HG03103 (cell line): ENCODE measurements around the gene MIDN.

Experiments used
- ATAC-seq: cut with Tn5 transposase; IDR thresholded peaks from one replicate; pipeline ENCODE4 v1.9.1; 2021; ENCODE audit warnings: low read depth; ENCODE audit not compliant: unreplicated experiment

MIDN gene

DNA sequence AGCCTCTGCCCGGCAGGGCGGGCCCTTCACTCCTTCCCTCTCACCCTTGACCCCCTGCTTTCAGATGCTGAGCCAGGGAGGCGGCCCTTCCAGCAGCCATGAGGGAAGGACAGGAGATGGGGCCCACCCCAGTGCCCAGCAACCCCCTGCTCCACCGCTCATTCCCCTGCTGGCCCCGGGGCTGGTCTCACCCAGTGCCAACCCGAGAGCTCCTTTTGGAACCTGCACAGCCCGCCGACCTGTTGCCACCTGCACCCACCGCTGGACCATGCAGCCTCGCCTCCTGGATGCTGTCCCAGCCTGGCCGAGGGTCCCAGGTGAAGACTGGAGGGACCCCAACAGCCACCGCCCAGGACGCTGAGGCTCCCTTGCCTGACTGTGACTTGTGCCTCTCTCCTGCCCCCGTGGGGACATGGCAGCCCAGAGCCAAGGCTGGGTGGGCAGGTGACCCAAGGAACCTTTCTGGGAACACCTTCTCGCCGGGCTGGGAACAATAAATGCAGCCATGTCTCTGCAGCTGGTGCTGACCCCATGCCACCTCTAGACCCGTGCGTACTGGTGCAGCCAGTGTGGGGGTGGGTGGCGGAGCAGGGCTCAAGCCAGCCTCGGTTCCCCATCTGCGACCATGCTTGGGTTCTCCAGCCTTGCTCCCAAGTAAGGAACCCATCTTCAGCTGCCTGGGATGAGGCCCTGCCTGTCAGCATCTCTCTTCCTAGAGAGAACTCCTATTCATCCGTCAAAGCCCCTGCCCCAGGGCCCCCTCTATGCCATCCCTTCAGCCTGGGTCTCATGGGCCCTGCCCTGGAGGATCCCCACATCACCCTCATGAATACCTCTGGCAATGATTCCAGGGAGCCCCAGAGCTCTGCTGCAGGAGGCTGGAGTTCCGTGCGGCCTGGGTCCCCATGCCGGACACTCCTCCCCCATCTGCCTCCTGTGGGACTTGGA lies 30.6 kb downstream of the MIDN start:
- ATAC-seq = no peak

DNA sequence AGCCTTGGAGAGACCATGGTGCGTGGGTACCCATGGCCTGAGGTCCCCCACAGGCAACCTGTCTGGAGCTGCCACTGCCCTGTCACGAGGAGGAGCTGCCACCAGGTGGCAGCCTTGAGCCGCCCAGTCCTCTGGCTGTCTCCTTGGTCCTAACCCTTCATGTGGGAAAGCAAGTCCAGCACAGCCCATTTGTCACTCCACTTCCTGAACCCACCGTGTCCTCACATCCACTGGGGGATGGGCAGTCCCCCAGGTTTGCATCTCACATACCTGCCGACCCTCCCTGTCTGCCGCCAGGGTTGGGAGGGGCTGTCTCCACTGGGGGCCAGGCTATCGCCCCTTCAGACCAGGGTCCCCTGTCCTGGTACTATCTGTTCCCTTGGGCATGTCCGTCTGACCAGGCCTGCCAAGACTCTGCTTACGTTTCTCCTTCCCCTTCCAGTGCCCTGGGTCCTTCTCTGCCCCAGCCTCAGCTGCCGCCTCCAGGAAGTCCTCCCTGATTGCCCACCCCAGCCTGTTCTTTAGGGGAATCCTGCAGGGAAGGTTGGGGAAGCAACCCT lies 31.5 kb downstream of the MIDN start:
- ATAC-seq = no peak

DNA sequence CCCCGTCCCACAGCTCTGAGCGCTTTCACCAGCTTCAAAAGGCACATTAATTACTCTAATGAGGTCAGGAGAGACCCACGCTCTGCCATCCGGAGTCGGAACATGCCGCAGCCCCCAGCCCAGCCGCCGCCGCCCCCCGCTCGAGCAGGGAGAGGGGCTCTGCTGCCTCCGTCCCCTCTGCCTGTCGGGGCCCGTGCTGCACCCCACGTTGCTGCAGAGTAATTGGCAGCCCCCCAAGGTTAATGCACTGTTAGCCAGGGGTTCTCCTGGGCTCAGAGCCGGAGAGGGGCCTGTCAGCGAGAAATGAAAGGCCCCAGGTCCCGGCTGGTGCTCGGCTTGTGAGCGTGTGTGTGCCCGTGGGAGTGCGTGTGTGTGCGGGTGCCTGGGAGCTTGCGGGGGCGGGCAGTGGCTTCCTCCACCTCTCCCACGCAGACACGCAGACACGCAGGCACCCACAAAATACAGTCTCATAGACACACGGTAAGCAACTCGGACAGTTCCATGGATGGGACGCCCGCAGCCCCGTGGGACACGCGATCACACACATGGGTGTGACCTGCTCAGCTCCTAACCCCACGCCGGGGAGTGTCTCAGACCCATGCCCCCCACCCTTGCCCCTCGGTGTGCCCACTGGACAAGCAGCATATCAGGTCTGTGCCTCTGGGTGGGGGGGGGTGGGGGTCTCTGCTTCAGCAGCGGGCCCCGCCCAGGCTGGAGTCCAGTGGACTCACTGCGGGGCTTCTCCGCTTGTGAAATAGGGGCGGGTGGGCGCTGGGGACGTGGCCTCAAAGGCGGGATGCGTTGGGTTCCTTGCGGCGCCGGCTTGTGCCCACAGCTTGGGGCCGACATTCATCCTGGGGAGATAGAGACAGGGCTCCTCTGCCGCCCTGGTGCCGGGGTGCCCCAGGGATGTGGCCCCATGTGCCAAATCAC lies 32.5 kb downstream of the MIDN start:
- no peak for ATAC-seq

DNA sequence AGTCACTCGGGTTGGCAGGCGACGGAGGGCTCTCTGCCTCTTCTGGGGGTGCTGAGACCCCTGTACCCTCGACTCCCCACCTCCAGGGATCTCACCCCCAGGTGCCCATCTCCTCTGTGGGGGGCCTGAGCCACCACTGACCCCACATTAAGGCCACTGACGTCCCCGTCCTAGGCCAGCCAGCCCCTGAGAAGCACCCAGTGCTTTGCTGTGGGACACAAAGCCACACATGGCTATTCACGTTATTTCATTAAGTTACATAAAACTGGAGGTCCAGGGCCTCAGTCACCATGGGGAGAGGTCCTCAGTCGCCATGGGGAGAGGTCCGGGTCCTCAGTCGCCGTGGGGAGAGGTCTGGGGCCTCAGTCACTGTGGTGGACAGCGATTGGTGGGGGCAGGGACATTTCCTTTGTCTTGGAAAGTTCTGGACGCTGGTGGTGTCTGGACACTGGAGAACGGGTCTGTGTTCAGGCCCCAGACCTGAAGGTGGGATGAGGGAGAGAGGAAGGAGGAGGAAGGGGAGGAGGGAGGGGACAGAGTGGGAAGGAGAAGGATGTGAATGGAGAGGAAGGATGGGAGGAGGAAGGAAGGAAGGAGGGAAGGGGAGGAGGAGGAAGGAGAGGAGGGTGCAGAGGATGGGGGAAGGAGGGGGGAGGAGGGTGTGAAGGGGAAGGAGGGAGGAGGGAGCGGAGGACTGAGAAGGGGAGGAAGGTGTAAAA lies 33.3 kb downstream of the MIDN start:
- ATAC-seq = no peak

DNA sequence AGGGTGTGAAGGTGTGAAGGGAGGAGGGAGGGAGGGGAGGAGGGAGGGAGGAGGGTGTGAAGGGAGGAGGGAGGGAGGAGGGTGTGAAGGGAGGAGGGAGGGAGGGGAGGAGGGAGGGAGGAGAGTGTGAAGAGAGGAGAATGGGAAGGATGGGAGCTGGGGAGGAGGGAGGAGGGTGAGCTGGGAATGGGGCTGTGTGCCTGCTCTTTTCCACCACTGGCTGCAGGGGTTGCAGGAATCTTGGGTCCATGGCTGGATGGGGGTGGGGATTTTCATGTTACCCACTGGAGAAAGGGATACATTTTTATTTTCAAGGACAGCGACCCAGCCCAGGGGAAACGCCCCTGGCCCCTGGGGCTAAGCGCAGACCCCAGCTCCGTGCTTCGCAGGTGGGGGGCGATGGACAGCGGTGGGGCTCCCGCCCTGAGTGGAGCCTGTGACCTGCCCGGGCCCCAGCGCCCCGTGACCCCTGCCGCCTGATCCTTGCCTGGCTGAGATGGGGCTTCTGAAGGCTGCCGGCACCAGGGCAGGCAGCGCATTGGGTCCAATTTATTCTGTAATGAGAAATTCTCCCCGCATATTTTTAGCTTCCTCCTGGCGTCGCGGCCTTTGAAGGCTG lies 34.3 kb downstream of the MIDN start:
- no peak for ATAC-seq

DNA sequence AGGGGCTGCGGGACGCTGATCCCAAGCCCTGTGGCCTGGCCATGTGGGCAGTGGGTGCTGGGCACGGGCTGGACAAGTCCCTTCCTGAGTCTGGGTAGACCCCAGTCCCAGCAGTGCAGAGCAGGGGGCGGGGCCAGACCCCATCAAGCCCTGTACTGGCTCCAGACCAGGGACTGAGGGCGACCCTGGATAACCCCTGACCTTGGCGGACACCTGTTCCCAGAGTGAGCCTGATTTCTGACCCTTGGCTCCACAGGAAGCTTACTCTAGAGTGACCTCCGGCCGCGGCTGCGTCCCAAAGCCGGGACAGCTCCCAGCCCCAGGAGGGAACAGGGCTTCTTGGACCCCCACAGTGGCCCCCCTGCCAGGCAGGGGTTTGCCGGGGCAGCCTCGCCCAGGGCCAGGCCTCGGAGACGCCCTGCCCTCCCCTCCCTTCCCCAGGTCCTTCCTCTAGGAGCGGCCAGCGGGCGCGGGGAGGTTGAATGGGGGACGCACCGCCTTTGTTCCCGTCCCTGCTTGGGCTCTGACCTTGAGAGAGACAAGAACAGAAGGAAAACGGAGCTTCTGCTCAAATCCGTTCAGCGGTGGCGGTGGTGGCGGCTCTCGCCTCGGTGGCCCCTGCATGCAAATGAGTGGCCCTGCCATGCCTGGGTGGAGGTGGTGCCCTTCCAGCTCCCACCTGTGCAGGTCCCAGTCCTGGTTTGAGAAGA lies 35.0 kb downstream of the MIDN start:
- no peak for ATAC-seq

DNA sequence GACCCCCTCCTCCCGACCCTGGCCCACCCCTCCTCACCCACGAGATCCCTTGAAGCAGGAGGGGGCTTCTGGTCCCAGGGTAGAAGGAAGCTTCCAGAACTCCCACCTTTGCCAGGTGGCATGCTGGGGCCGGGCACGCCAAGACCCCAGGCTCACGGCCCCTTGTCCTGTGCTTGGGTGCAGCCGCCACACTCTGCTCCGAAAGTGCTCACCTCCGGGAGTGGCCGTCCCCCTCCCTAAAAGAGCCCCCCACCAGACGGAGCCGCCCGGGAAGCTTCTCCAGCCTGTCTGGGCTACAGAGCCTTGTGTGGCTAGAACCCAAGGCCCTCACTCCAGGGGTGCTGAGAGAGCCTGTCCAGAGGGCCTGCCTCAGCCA lies 35.5 kb downstream of the MIDN start:
- ATAC-seq = no peak

DNA sequence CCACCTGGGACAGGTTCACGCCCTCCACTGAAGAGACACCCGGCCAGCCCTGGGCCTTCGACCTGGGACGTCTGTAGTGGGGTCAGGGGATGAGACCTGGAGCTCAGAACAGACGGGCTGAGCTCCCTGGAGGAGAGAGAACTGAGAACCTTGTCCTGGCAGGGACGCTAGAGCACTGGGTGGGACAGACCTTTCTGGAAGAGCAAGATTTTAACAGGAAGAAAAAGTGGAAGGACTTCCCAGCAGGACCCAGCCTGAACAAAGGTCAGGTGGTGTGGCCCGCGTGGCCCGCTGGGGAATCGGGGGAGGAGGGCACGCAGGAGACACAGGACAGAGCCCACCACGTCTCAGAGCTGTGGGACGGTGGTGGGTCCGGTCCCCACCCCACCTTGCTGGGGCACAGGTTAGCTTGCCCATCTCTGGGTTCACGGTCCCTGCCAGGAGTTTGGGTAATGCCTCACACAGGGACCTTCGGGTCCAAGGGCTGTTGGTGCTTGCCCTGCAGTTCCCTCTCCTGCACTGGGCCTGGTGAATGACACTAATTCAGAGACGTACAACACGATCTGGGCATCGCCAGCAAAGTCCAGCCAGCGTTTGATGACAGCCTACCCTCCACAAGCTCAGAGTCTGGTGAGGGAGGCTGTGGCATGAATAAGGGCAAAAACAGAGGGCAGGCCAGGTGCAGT lies 36.1 kb downstream of the MIDN start:
- ATAC-seq = no peak

DNA sequence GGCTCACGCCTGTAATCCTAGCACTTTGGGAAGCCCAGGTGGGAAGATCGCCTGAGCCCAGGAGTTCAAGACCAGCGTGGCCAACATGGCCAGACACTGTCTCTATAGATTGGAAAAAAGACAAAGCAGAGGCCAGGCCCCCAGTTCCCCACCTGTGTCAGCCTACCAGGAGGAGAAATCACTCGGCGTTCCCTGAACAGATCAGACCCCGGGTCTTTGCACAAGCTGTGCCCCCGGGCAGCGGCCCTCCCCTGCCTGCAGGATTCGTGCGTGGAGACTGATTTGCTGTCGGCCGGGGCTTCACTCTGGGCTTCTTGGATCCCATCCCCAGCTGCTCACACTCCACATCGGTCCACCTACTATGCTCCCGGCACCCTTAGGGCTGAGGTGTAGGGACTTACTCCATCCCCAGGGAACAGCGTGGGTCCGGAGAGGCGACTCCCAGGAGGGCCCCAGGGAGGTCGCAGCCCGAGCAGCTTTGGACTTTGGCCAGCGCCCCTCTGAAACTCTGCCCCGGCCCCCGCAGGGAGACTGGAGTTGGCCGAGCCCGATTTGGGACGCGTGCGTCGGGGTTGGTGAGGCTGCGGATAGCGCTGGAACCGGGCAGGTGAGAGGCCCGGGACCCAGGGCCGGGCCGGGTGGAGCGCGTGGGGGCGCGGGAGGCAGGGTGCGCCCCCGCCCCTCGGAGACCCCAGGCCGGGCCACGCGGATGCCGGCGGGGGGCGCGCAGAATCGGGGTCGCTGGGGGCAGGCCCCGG lies 36.8 kb downstream of the MIDN start:
- ATAC-seq = no peak

DNA sequence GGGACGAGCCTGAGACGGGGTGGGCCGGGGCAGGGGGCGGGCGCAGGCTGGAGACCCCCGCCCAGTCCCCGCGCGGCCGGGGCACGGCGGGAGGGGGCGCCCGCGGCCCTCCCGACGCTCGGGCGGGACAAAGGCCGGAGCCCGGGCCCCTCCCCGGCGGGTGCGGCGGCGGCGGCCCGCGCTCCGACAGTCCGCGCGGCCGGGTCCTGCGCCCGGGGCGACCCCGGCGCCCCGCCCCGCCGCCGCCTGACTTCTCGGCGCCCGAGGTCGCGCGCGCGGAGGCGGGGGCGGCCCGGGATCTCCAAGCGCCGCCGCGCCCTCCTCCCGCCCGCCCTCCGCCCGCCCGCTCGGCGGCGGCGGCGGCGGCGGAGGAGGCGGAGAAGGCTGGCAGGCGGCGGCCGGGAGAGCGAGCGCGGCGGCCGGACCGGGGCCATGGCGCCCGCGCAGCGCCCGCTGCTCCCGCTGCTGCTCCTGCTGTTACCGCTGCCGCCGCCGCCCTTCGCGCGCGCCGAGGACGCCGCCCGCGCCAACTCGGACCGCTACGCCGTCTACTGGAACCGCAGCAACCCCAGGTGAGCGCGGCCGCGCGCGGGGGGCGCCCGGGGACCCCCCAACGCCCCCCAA lies 37.5 kb downstream of the MIDN start, which contains the start of gene EFNA2:
TSS of gene EFNA2 (plus strand) at position 137 of the 624 bp plus-strand sequence. CDS start at position 433, 296 bp downstream.
- no peak for ATAC-seq

DNA sequence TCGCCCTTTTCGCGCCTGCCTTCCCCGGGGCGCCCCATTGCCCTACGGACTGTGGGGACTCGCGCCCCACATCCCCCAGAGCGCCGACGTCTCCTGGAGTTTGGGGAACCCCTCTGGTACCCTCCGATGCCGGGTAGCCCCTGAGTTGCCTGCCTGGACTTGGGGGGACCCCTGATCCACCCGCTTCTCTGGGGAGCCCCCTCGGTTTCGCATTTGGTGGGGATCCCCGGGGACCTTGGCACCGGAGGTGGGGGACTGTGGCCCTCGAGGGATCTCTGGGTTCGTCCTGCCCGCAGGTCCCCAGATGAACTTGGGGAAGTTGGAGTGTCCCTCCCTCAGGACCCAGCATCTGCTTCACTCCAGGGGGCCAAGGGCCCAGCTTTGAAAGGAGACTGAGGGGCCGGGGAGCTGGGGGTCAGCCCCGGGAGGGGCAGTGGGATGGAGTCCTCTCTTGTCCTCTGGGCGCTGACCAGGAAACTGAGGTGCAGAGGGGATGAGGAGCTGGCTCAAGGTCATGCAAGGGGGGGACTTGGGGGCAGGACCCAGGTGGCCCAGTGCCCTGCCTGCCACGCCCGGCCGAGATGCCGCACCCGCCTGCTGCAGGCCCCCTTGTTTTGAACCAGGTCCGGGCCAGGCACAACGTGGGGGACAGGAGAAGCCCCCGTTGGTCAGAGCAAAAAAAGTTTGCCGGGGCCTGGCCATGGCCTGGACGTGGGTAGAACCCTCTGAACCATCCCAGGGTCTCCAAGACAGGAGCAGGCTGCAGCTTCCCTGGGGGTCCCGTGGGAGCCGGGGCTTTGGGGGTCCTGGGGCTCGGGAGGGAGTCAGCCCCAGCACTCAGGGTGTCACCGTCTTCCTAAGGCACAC lies 38.3 kb downstream of the MIDN start:
- no peak for ATAC-seq

DNA sequence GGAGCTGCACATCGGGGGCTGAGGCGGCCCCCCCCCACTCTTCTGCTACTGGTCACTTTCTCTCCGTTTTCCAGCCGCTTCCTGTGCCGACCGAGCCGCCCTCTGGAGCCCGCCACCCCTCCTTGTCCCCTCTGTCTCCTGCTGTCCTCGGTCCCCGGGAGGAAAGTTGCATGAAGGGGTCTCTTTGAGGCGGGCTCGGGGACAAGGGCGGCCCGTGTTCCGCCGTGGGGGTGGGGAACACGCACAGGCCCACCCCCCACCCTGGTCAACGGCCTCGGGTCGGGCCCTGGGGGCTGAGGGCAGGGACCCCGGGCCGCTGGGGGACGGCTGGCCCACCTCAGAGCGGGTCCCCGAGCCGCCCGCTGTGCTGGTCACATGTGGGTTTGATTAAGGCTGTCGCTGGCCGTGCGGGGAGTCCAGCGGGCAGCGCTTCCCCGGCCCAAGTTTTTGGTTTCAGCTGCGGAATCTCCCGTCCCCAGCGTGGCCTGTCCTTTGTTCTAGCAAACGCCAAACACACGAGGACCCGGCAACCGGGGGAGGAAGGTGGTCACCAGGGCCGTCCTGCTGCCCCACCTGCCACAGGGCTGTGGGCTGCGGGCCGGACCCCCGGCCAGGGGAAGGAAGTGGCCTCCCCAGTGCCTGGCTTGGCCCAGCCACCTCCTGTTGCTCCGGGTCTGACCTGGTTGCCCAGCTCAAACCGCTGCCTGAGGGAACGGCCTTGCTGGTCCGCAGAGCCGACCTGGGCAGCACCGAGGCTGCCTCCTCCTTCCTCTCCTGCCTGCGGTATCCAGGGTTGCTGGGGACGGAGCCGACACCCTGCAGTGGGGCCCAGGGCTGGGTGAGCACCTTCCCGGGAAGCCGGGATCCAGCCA lies 39.2 kb downstream of the MIDN start:
- no peak for ATAC-seq

DNA sequence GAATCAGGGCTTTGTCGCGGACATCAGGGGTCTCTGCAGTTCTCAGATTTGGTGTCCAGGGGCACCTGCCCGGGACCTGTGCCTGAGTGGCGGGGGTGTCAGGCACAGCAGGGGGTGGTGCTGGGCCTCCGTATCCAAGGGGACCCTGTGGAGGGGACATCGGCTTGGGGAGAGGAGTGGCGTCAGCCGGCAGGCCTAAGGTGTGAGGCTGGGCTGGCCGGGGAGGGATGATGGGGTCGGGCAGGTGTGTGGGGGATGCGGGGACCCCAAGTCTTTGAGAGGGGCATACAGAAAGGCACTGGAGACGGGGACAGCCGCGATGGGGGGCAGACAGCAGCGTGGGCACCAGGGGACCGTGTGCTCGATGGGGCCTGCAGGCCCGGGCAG lies 39.8 kb downstream of the MIDN start:
- ATAC-seq = no peak

DNA sequence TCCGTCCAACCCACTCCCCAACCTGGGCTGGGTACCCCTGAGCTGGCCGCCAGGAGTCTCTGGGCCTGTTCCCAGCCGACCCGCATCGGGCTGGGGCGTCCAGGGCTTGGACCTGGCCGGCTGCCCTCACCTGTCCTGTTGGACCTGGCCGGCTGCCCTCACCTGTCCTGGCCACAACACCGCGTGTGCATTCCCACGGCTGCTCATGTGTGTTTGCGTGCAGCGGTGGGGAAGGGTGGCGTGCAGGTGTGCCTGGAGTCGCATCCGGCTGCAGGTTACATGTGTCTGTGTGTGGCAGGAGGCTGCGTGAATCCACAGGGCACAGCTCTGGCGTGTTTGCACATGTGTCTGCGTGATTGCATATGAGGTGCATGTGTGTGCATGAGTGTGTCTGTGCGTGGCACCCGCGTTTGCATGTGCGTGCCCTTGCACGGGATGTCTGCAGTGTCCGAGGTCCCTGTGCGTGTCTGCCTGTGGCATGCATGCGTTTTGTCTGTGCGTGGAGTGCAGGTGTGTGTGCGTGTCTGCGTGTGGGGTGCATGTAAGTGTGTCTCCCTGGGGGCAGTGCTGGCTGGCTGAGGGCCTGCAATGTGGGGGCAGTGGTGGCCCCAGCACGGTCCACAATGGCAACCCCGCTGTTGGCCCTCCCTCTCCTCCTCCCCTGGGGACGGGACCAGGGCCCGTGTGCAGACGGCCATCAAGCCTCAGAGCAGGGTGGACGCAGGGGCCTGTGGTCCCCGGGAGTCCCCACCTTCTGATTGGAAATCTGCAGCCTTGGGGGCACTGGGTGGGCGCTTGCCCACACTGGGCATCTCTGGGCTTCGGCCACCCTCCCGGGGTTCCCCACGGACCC lies 40.7 kb downstream of the MIDN start:
- ATAC-seq = no peak

DNA sequence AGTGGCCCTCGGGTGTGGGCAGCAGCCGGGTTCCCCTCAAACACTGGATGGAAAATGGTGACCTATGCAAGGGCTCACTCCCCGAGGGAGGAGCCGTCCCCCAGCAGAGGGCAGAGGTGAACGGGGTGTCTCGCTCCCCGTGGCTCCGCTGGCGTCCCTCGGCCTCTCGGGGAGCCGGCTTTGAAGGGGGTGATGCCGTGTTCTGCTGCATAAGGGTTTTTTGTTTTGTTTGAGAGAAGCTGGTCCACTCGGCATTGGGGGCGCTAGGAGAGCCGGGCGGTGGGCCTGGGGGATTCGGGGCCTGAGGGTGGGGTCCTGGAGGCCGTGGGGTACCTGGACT lies 41.3 kb downstream of the MIDN start:
- ATAC-seq = no peak
